ENCODE data around the gene SAMD14. TPM values are rescaled to one million over a fixed set of nuclear protein-coding genes. Genes with fewer than 3 reads are reported as not detected.

SAMD14 gene
- total RNA-seq, 2 experiments from 2014 or later, result 0.77 to 1.1 TPM

DNA sequence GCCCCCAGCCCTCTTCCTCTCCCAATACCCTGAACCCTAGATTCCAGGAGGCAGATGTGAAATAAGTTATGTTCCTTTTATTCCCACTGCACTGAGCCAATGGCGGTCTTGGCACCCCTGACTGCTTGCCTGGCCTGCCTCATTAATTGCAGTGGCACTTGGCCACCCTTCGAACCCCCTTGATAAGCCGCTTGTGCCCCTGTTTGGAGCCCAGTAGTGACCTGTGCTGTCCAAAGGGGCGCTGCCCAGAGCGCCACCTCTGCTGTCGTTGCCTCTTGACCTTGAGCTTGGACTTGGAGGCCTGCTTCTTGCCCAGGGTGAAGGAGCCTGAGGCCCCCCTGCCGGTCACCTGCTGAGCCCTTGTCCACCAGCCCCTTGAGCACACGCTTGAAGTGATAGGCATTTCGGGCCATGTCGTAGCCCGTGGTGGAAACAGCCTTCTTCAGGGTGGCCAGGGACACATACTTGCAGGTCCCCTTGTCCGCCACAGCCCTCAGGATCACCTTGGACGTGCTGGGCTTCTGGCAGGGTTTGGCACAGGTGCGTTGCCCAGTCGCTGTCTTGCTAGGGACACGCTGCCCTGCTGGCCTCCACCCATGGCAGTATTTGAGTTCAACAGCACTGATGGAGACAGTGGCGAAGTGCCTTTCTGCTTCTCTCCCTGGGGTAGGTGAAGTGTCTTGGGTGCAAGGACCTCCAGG, 41.6 kb upstream of the SAMD14 start:
- CTCF ChIA-PET, result interaction anchor here (0.7 to 2.7 kb wide), 3 partner anchors 10 to 29 kb away, joined by 3 to 22 read pairs (median 15); partner anchors contain the start of gene COL1A1
- H3K27me3 Mint-ChIP-seq, result no peaks in the 10 kb centered on the region
- H3K9me3 Mint-ChIP-seq (ENCODE audit: low read depth), result no peaks in the 10 kb centered on the region
- ATAC-seq (no peak), DNase-seq (no peak)
- POLR2A ChIA-PET, result no interaction called here
- H3K4me1 Mint-ChIP-seq, result peaks cover 9% of the 10 kb centered on the region
- H3K36me3 Mint-ChIP-seq (ENCODE audit: low read depth), result no peaks in the 10 kb centered on the region
- intact Hi-C loops (cut with DNase I, micrococcal nuclease), result no loop called here
- no peak overlapping the region for H3K4me3 Mint-ChIP-seq
- H3K27ac Mint-ChIP-seq, result no peak overlapping the region

GRCh38 chr17:50170662-50171370, 40.9 kb upstream of the SAMD14 start:
- POLR2A ChIA-PET, result no interaction called here
- no peak overlapping the region for H3K27ac Mint-ChIP-seq
- no peak overlapping the region for H3K4me3 Mint-ChIP-seq

DNA sequence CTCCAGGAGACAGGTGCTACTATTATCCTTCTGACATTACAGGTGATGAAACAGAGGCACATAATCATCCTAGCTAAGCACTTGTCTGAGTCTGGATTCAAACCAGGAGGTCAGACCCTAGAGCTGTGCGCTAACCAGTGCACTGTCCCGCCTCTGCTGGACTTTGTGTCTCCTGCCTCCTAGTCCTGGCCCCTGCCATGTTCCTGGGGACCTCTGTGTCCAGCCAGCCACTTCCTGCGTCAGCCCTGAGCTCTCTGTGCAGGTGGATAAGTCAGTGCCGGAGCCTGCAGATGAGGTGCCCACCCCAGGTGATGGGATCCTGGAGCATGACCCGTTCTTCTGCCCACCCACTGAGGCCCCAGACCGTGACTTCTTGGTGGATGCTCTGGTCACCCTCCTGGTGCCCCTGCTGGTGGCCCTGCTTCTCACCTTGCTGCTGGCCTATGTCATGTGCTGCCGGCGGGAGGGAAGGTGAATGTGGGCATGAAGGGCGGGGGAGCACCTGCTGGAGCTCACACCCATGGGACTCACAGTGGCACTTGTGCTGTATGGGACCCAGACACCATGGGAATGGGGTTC, 40.0 kb upstream of the SAMD14 start:
- Mint-ChIP-seq H3K36me3 (ENCODE audit: low read depth) (no peaks in the 10 kb centered on the region), H3K4me3 (no peak overlapping the region), H3K27me3 (no peaks in the 10 kb centered on the region), H3K4me1 (peaks cover 9% of the 10 kb centered on the region), H3K9me3 (ENCODE audit: low read depth) (no peaks in the 10 kb centered on the region), H3K27ac (no peak overlapping the region)
- intact Hi-C loops (cut with DNase I, micrococcal nuclease), result loop anchor here (1.0 kb wide), 2 partner anchors 28 to 127 kb away; no protein-coding TSS in a partner anchor
- DNase-seq (no peak), ATAC-seq (no peak)
- CTCF ChIA-PET, result interaction anchor here (0.6 to 3.6 kb wide), 38 partner anchors 8 to 499 kb away, joined by 3 to 34 read pairs (median 4); partner anchors contain the start of gene COL1A1
- POLR2A ChIA-PET, result interaction anchor here (0.6 to 0.7 kb wide), 3 partner anchors 14 to 693 kb away, joined by 3 to 8 read pairs (median 4); no protein-coding TSS in a partner anchor

More at GRCh38 chr17:50170662-50171370, 40.9 kb upstream of the SAMD14 start:
- peak; percentile 49 for DNase-seq
- peak; percentile 59 for ATAC-seq
- intact Hi-C loops (cut with DNase I, micrococcal nuclease), result no loop called here
- Mint-ChIP-seq H3K36me3 (ENCODE audit: low read depth) (no peaks in the 10 kb centered on the region), H3K4me1 (peaks cover 9% of the 10 kb centered on the region), H3K27me3 (no peaks in the 10 kb centered on the region), H3K9me3 (ENCODE audit: low read depth) (no peaks in the 10 kb centered on the region)
- CTCF ChIA-PET, result interaction anchor here (0.6 to 3.6 kb wide), 12 partner anchors 7 to 126 kb away, joined by 3 to 34 read pairs (median 6); partner anchors contain the start of gene COL1A1

- H3K36me3 Mint-ChIP-seq (ENCODE audit: low read depth), result no peaks in the 10 kb centered on the region
- peak overlapping the region; percentile 11 for H3K4me3 Mint-ChIP-seq
- no peaks in the 10 kb centered on the region for H3K27me3 Mint-ChIP-seq
- intact Hi-C loops (cut with DNase I, micrococcal nuclease), result loop anchor here (1.0 kb wide), 2 partner anchors 29 to 128 kb away; no protein-coding TSS in a partner anchor
- peak; percentile 66 for DNase-seq
- H3K9me3 Mint-ChIP-seq (ENCODE audit: low read depth), result no peaks in the 10 kb centered on the region
- peak; percentile 77 for ATAC-seq
- ChIA-PET POLR2A (interaction anchor here (0.6 to 0.7 kb wide), 3 partner anchors 15 to 694 kb away, joined by 3 to 8 read pairs (median 4); no protein-coding TSS in a partner anchor), CTCF (interaction anchor here (0.5 to 3.6 kb wide), 34 partner anchors 8 to 499 kb away, joined by 3 to 34 read pairs (median 4); partner anchors contain the start of gene COL1A1)
- peaks cover 9% of the 10 kb centered on the region for H3K4me1 Mint-ChIP-seq
- H3K27ac Mint-ChIP-seq, result peak overlapping the region; percentile 11
Measured at GRCh38 chr17:50169121-50169764, 39.3 kb upstream of the SAMD14 start.

- CTCF ChIA-PET, result interaction anchor here (1.0 to 3.6 kb wide), 7 partner anchors 10 to 148 kb away, joined by 3 to 34 read pairs (median 6); partner anchors contain the start of gene COL1A1
- DNase-seq (no peak), ATAC-seq (no peak)
- no peak overlapping the region for H3K4me3 Mint-ChIP-seq
- H3K27me3 Mint-ChIP-seq, result no peaks in the 10 kb centered on the region
- H3K27ac Mint-ChIP-seq, result no peak overlapping the region
- POLR2A ChIA-PET, result no interaction called here
- no peaks in the 10 kb centered on the region for H3K36me3 Mint-ChIP-seq (ENCODE audit: low read depth)
- peaks cover 18% of the 10 kb centered on the region for H3K4me1 Mint-ChIP-seq
- H3K9me3 Mint-ChIP-seq (ENCODE audit: low read depth), result no peaks in the 10 kb centered on the region
- intact Hi-C loops (cut with DNase I, micrococcal nuclease), result no loop called here
Measured at GRCh38 chr17:50168319-50168718, 38.4 kb upstream of the SAMD14 start.

DNA sequence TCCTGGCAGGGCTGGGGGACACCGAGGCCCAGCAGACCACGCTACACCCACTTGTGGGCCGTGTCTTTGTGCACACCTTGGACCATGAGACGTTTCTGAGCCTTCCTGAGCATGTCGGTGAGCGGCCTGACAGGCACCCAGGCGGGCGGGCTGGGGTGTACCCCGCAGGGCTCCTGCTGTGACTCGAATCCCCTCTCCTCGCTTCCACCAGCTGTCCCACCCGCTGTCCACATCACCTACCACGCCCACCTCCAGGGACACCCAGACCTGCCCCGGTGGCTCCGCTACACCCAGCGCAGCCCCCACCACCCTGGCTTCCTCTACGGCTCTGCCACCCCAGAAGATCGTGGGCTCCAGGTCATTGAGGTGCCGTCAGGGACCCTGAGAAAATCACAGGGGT, 37.4 kb upstream of the SAMD14 start:
- Mint-ChIP-seq H3K27ac (no peak overlapping the region), H3K9me3 (ENCODE audit: low read depth) (no peaks in the 10 kb centered on the region), H3K4me1 (peaks cover 25% of the 10 kb centered on the region), H3K4me3 (no peak overlapping the region), H3K36me3 (ENCODE audit: low read depth) (no peaks in the 10 kb centered on the region), H3K27me3 (no peaks in the 10 kb centered on the region)
- intact Hi-C loops (cut with DNase I, micrococcal nuclease), result no loop called here
- ChIA-PET CTCF (interaction anchor here (1.1 to 3.6 kb wide), 3 partner anchors 11 to 34 kb away, joined by 3 to 34 read pairs (median 6); partner anchors contain the start of gene COL1A1), POLR2A (no interaction called here)
- ATAC-seq (no peak), DNase-seq (no peak)

GRCh38 chr17:50166518-50167181, 36.7 kb upstream of the SAMD14 start:
- no peaks in the 10 kb centered on the region for H3K9me3 Mint-ChIP-seq (ENCODE audit: low read depth)
- no peak overlapping the region for H3K27ac Mint-ChIP-seq
- no peak overlapping the region for H3K4me3 Mint-ChIP-seq
- intact Hi-C loops (cut with DNase I, micrococcal nuclease), result no loop called here
- no peak for ATAC-seq
- H3K36me3 Mint-ChIP-seq (ENCODE audit: low read depth), result no peaks in the 10 kb centered on the region
- H3K27me3 Mint-ChIP-seq, result no peaks in the 10 kb centered on the region
- H3K4me1 Mint-ChIP-seq, result peaks cover 32% of the 10 kb centered on the region
- ChIA-PET CTCF (interaction anchor here (1.1 kb wide), 1 partner anchor 33 kb away, joined by 6 read pairs; no protein-coding TSS in a partner anchor), POLR2A (no interaction called here)
- DNase-seq, result no peak

DNA sequence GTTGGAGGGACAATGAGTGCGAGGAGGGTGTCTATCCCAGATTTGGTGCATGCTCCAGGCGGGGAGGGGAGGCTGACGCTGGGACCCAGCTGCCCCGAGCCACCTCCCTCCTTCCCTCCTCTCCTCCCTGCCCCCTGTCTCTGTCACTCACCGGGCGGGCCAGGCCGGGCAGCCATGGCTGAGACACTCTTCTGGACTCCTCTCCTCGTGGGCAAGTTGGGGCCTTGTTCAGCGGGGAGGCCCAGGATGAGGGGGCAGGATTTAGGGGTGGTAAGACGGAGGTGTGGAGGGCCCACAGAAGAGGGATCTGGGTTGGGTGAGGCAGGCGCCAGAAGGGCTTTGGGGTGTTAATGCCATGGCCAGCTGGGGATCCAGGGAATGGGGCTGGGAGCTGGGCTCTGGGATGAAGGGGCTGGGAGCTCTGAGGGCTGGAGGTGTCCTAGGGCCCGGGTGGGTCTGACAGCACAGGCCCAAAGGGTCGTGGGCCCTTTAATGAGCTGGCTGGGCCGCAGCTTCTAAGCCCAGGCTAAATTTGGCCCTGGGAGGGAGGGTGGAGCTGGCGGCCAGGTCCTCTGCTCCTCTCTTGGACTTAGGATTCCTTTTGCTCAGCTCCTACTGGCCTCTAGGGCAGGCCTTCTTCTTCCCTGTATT, 36.0 kb upstream of the SAMD14 start, which contains the start of gene SGCA:
SGCA (plus strand) TSS at position 139 of the 651 bp plus-strand sequence; CDS start at position 175, 36 bp downstream.
- POLR2A ChIA-PET, result no interaction called here
- H3K36me3 Mint-ChIP-seq (ENCODE audit: low read depth), result no peaks in the 10 kb centered on the region
- DNase-seq, result no peak

GRCh38 chr17:50165466-50165865, 35.5 kb upstream of the SAMD14 start:
- CTCF ChIA-PET, result interaction anchor here (0.6 to 1.1 kb wide), 4 partner anchors 35 to 953 kb away, joined by 3 to 6 read pairs (median 3); no protein-coding TSS in a partner anchor
- H3K4me1 Mint-ChIP-seq, result peaks cover 41% of the 10 kb centered on the region
- DNase-seq (no peak), ATAC-seq (no peak)
- no peak overlapping the region for H3K4me3 Mint-ChIP-seq
- POLR2A ChIA-PET, result no interaction called here
- intact Hi-C loops (cut with DNase I, micrococcal nuclease), result no loop called here
- no peaks in the 10 kb centered on the region for H3K9me3 Mint-ChIP-seq (ENCODE audit: low read depth)
- no peaks in the 10 kb centered on the region for H3K27me3 Mint-ChIP-seq
- H3K27ac Mint-ChIP-seq, result peak overlapping the region; percentile 2
- no peaks in the 10 kb centered on the region for H3K36me3 Mint-ChIP-seq (ENCODE audit: low read depth)

More for the DNA sequence above, 36.0 kb upstream of the SAMD14 start, which contains the start of gene SGCA:
- ATAC-seq, result no peak
- intact Hi-C loops (cut with DNase I, micrococcal nuclease), result no loop called here
- Mint-ChIP-seq H3K4me3 (no peak within 1 kb of the TSS), H3K9me3 (ENCODE audit: low read depth) (no peaks in the 10 kb centered on the region), H3K27me3 (no peaks in the 10 kb centered on the region), H3K27ac (peak within 1 kb of the TSS; percentile 2), H3K4me1 (peaks cover 37% of the 10 kb centered on the region)
- CTCF ChIA-PET, result interaction anchor here (0.6 to 1.1 kb wide), 3 partner anchors 34 to 953 kb away, joined by 3 to 6 read pairs (median 3); no protein-coding TSS in a partner anchor

DNA sequence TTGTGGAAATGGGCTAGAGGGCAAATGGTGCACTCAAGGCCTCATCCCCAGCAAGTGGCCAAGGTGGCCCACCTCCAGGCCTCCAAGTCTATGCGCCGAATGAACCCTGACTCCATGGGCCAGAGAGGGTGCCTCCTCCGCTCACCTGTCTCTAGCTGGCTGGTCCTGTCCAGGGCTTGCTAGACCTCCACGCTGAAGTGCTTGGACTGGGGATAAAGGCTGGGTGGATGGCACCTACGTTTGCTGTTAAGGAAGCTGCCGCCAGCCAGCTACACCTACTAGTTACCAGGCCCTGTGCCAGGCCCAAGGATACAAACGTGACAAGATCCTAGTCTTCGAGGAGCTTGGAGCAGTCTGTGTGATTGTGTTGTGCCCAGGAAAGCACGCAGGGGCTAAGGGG, 35.1 kb upstream of the SAMD14 start:
- intact Hi-C loops (cut with DNase I, micrococcal nuclease), result no loop called here
- POLR2A ChIA-PET, result no interaction called here
- CTCF ChIA-PET, result interaction anchor here (0.6 to 1.5 kb wide), 3 partner anchors 50 to 140 kb away, joined by 3 to 4 read pairs (median 3); no protein-coding TSS in a partner anchor
- no peaks in the 10 kb centered on the region for H3K36me3 Mint-ChIP-seq (ENCODE audit: low read depth)
- DNase-seq (no peak), ATAC-seq (no peak)
- no peak overlapping the region for H3K4me3 Mint-ChIP-seq
- H3K27ac Mint-ChIP-seq, result peak overlapping the region; percentile 2
- no peaks in the 10 kb centered on the region for H3K27me3 Mint-ChIP-seq
- H3K4me1 Mint-ChIP-seq, result peaks cover 41% of the 10 kb centered on the region
- no peaks in the 10 kb centered on the region for H3K9me3 Mint-ChIP-seq (ENCODE audit: low read depth)
